Tibial nerve (tissue), 4 donors: ENCODE results near the gene SLCO3A1.

ENCODE experiments used
- CTCF ChIP-seq, 5 experiments: fragments of 200-600 bp in 3 of 5; fragments of 450-650 bp in 2 of 5; sonication (generic) in 3 of 5; IDR thresholded peaks; one replicate each; pipeline ENCODE4 v1.5.1; 2016 to 2019; ENCODE audit warnings: antibody characterized with exemption in 5 of 5, mild to moderate bottlenecking in 3 of 5, moderate library complexity in 2 of 5
- EP300 ChIP-seq, 2 donors: sonication (generic); formaldehyde crosslinking; IDR thresholded peaks; one replicate each; pipeline ENCODE4 v1.6.1; 2017; ENCODE audit warnings: antibody characterized with exemption in 2 of 2, mild to moderate bottlenecking in 1 of 2
- POLR2A ChIP-seq, 2 donors: fragments of 450-650 bp; IDR thresholded peaks; one replicate each; pipeline ENCODE4 v1.6.1; 2017; ENCODE audit warnings: antibody characterized with exemption in 2 of 2, mild to moderate bottlenecking in 2 of 2, moderate library complexity in 2 of 2

- TF ChIP-seq CTCF (IDR thresholded peaks at IDR 0.05) (no peak), POLR2A (IDR thresholded peaks at IDR 0.05) (no peak), EP300 (IDR thresholded peaks at IDR 0.05) (no peak)
Observed at GRCh38 chr15:92196342-92196741, 342.8 kb downstream of the SLCO3A1 start.
